Retinal pigment epithelial cell (primary cell): Measurements from ENCODE around the gene RFC4.
"Not testable (repeated sequence)": the region's sequence is repeated elsewhere in the genome, so short reads cannot be mapped to it uniquely, and the experiment has no call there.

Source experiments
- DNase-seq: peaks from one replicate; pipeline ENCODE4 v3.0.0-alpha.2; 2010; ENCODE audit warnings: low read depth
- H3K4me3 ChIP-seq: 2 replicates; pipeline ENCODE4 v1.5.1; 2011; ENCODE audit warnings: mild to moderate bottlenecking, low read length, control low read depth, moderate library complexity
- CTCF ChIP-seq: conservative IDR thresholded peaks from 2 replicates; pipeline ENCODE4 v1.5.1; 2011; ENCODE audit warnings: low read depth, low read length, control low read depth, inconsistent platforms

Gene RFC4

GRCh38 chr3:186824430-186825139, 18.3 kb upstream of the RFC4 start:
- H3K4me3 ChIP-seq, result no peak overlapping the region
- DNase-seq, result no peak
- TF ChIP-seq CTCF, result no peak

GRCh38 chr3:186823386-186823785, 17.1 kb upstream of the RFC4 start:
- no peak for TF ChIP-seq CTCF
- H3K4me3 ChIP-seq, result no peak overlapping the region
- DNase-seq, result no peak

GRCh38 chr3:186822388-186822759, 16.1 kb upstream of the RFC4 start:
- DNase-seq, H3K4me3 ChIP-seq: not testable (repeated sequence)

- DNase-seq, result no peak
These were observed 15.4 kb upstream of the RFC4 start for GRCh38 chr3:186821429-186822387.

GRCh38 chr3:186818956-186819355, 12.7 kb upstream of the RFC4 start:
- H3K4me3 ChIP-seq, result no peak overlapping the region
- no peak for TF ChIP-seq CTCF
- DNase-seq, result no peak

More at GRCh38 chr3:186821429-186822387, 15.4 kb upstream of the RFC4 start:
- H3K4me3 ChIP-seq, result no peak overlapping the region
- TF ChIP-seq CTCF, result peak; percentile 72

- DNase-seq, result no peak
- H3K4me3 ChIP-seq, result no peak overlapping the region
- TF ChIP-seq CTCF, result no peak
These were observed 12.2 kb upstream of the RFC4 start for GRCh38 chr3:186818516-186818915.

- no peak for TF ChIP-seq CTCF
- no peak for DNase-seq
- H3K4me3 ChIP-seq, result no peak overlapping the region
These were observed 9.2 kb upstream of the RFC4 start for GRCh38 chr3:186815435-186815834.
